D721Med (cell line): Measurements from ENCODE around the gene PPM1K.
"Not testable (repeated sequence)": the region's sequence is repeated elsewhere in the genome, so short reads cannot be mapped to it uniquely, and the experiment has no call there.

Experiments
- DNase-seq: peaks from one replicate; pipeline ENCODE4 v3.0.0; 2011; ENCODE audit warnings: low spot score; ENCODE audit not compliant: insufficient read length
- FAIRE-seq: peaks from 2 replicates; lab custom pipeline; 2011; peaks lifted over from hg19 to GRCh38; lab: Jason Lieb, UNC
- TF ChIP-seq, protein P1 (sequence below): IDR thresholded peaks from 2 replicates; pipeline ENCODE4 v1.5.1; 2012; ENCODE audit warnings: mild to moderate bottlenecking, control low read depth; ENCODE audit not compliant: insufficient read depth; ENCODE audit errors: missing control alignments

PPM1K gene

DNA sequence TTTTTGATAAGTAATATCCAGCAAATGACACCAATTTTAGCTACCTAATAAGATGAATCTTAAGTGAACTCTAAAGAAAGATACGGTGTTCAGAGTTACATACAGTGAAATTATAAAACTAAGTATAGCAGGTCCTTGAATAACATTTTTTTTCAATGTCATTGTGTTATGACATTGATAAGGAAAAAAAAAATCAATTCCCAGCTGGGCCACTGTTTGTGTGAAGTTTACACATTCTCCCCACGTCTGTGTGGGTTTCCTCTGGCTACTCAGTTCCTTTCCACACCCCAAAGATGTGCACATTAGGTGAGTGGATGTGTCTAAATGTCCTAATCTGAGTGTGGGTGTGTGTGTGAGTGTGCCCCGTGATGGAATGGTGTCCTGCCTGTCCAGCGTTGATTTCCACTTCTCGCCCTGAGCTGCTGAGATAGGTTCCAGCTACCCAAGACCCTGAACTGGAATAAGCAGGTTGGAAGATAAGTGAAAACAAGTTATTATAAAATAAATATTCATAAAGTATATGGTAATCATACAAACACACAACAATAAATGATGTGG is 31.2 kb upstream of the PPM1K start:
- FAIRE-seq (no peak), DNase-seq (no peak)
- TF ChIP-seq, protein P1, sequence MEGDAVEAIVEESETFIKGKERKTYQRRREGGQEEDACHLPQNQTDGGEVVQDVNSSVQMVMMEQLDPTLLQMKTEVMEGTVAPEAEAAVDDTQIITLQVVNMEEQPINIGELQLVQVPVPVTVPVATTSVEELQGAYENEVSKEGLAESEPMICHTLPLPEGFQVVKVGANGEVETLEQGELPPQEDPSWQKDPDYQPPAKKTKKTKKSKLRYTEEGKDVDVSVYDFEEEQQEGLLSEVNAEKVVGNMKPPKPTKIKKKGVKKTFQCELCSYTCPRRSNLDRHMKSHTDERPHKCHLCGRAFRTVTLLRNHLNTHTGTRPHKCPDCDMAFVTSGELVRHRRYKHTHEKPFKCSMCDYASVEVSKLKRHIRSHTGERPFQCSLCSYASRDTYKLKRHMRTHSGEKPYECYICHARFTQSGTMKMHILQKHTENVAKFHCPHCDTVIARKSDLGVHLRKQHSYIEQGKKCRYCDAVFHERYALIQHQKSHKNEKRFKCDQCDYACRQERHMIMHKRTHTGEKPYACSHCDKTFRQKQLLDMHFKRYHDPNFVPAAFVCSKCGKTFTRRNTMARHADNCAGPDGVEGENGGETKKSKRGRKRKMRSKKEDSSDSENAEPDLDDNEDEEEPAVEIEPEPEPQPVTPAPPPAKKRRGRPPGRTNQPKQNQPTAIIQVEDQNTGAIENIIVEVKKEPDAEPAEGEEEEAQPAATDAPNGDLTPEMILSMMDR, result no peak

DNA sequence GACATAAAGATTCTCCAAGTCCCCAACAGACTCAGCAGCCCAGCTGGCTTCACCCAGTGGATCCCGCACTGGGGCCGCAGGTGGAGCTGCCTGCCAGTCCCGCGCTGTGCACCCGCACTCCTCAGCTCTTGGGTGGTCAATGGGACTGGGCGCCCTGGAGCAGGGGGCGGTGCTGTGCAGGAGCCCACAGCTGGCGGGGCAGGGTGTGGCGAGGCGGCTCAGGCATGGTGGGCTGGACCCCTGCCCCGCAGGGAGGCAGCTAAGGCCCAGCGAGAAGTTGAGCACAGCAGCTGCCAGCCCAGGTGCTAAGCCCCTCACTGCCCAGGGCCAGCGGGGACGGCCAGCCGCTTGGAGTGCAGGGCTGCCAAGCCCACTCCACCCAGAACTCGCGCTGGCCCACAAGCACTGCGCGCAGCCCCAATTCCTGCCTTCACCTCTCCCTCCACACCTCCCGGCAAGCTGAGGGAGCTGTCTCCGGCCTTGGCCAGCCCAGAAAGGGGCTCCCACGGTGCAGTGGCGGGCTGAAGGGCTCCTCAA is 28.8 kb upstream of the PPM1K start:
- FAIRE-seq, DNase-seq: not testable (repeated sequence)

DNA sequence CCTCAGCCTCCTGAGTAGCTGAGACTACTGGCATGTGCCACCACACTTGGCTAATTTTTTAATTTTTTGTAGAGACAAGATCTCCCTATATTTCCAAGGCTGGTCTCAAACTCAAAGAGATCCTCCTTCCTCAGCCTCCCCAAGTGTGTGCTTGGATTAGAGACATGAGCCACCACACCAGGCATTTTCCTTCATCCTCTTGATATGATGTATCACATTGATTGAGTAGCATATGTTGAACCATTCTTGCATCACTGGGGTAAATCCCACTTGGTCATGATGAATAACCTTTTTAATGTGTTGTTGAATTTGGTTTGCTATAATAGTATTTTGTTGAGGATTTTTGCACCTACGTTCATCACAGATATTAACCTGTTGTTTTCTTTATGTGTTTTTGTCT is 24.2 kb upstream of the PPM1K start:
- no peak for FAIRE-seq

DNA sequence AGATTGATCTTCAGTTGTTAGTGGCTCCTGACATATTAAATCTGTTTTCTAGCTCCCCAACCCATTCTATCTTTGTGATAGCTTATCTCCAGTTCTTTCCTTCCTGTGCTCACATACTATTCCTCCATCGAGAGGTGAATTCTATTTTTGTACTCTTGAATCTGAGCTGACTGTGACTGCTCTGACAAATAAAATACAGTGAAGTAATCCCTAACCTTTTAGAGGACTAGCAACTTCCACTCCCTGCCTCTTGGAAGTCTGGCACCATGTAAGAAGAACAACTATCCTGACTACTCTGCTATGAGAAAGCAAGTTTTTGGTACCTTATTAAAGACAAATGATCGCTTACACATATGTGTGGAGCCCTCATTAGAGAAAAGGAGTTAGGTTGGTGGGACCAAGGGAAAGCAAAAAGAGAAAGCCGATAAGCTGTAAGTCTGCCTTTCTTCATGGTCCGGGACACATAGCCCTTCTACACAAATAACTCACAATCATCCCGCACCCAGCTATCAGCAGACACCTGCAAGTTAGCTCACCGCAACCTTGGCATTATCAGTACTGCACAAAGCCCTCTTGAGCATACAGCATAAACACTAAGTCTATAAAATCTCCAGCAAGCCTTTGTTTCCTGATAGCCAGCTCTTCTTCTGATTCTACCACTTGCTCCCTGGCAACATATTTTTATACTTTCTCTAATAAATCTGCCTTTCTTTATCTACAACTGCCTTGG is 13.5 kb upstream of the PPM1K start:
- FAIRE-seq, result no peak
- DNase-seq, result no peak
- TF ChIP-seq, protein P1, result no peak

More for the DNA sequence above, 24.2 kb upstream of the PPM1K start:
- DNase-seq, result no peak
- TF ChIP-seq, protein P1, result no peak

DNA sequence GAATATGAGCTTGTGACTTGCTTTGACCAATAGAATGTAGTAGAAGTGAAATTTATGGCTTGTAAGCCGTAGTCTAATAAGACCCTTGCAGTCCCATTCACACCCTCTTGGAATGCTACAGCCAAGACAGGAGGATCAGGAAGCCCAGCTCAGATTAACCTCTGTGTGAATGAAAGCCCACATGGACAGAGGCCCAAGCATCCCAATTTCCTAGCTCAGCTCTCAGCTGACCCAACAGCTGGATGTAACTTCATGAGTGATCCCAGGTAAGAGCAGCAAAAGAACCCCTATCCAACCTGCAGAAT is 12.8 kb upstream of the PPM1K start:
- DNase-seq, result no peak
- TF ChIP-seq, protein P1, result no peak
- no peak for FAIRE-seq

DNA sequence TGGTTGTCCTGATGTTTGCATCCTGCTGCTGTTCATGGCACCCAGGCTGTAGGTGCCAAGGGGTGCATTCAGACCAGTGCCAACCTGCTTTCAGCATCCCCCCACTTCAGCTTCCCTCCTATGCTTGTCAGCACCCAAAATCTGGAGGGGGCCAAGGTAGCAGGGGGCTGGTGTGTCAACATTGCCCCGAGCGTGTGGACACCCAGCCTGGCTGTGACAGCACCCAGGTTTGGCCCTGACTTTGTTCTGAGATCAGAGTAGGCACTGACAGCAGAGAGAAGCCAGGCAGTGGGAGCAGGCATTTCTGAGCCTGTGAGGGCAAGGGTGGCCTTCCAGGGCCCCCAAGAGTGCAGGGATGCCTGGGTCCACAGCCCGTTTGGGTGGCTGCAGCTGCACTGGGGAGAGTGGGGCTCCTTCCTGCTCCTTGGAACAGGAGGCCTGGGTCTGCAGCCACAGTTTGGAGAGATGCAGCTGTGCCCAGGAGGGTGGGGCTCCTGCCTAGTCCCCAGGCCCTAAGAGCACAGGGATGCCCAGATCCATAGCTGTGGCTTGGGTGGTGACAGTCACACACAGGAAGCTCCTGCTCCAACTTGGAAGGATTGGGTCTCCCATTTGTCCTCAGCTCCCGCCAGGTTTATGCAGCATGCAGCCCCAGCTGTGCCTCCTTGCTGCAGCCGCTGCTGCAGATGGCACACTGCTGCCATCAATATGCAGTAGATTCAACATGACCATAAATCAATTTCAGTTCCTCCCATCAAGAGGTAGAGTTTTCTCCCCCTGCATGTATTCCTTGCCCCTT is 12.3 kb upstream of the PPM1K start:
- no peak for DNase-seq
- TF ChIP-seq, protein P1, result no peak
- no peak for FAIRE-seq

DNA sequence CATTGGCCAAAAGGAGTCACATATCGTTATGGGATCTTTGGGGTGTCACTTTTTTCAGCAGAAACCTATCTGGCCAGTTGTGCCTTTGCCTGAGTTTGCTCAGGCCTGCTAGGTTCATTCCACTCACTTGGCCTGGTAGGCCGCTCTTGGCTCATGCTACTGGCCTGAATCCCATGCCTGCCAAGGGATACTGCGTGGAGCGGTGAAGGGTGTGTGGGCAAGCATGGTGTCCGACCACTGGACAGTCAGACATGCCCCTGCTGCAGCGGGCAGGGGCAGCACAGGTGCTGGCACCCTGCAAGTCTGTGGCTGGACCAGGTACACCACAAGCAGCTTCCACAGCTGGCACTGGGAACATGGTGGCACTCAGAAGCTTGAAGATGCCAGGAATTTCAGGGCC is 11.3 kb upstream of the PPM1K start:
- no peak for DNase-seq
- TF ChIP-seq, protein P1, result no peak
- FAIRE-seq, result no peak
